GM12801 (cell line): Measurements from ENCODE around the gene CNTN5.

Experiments
- CTCF ChIP-seq: IDR thresholded peaks from one replicate; pipeline ENCODE4 v1.5.1; 2011; ENCODE audit warnings: control low read depth; ENCODE audit not compliant: insufficient read length; ENCODE audit errors: extremely low read depth

CNTN5 gene

GRCh38 chr11:100308202-100308601 lies 1287.5 kb downstream of the CNTN5 start:
- TF ChIP-seq CTCF: no peak

- TF ChIP-seq CTCF: no peak
These were observed 1295.2 kb downstream of the CNTN5 start for GRCh38 chr11:100315946-100316345.

GRCh38 chr11:100316952-100317351 lies 1296.2 kb downstream of the CNTN5 start:
- TF ChIP-seq CTCF: no peak

- TF ChIP-seq CTCF: no peak
These were observed 1298.9 kb downstream of the CNTN5 start for GRCh38 chr11:100319691-100320090.

- no peak for TF ChIP-seq CTCF
These were observed 1308.0 kb downstream of the CNTN5 start for GRCh38 chr11:100328626-100329340.

GRCh38 chr11:100329352-100329751 lies 1308.6 kb downstream of the CNTN5 start:
- no peak for TF ChIP-seq CTCF

- no peak for TF ChIP-seq CTCF
These were observed 1316.1 kb downstream of the CNTN5 start for GRCh38 chr11:100336873-100337272.
